Fibroblast of skin of left quadriceps (primary cell): ENCODE measurements around the gene STARD13.

Experiments
- DNase-seq, 2 experiments: peaks; one replicate each; pipeline ENCODE4 v3.0.0-alpha.2; 2013; ENCODE audit warnings: low read depth in 2 of 2

STARD13 gene

DNA sequence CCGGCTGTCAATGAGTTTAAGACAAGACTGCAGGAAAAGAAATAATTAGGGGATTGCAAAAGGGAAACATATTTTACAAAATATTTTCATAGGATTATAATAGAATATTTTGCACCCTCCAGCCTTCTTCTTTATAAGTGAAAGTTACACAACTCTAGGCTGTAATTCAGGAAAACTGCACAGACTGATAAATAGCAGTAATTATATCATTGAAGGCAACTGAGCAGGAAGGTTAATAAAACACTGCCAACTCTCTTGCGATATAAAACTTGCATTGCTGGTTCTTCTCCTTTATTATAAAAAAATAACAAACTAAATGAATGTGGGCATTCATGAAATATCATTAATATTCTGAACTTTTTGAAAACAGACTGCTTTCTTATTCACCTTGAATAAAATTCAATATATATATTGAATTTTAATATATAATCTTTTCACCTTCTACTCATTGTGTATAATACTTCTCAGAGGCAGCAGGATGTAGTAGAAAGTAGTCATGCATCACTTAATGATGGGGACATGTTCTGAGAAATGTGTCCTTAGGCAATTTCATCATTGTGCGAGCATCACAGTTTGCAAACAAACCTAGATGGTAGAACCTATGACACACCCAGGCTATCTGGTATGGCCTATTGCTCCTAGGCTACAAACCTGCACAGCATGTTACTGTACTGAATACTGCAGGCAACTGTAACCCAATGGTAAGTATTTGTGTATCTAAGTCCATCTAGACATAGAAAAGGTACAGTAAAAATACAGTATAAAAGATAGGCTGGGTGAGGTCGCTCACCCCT is 24.9 kb upstream of the STARD13 start:
- DNase-seq = no peak

DNA sequence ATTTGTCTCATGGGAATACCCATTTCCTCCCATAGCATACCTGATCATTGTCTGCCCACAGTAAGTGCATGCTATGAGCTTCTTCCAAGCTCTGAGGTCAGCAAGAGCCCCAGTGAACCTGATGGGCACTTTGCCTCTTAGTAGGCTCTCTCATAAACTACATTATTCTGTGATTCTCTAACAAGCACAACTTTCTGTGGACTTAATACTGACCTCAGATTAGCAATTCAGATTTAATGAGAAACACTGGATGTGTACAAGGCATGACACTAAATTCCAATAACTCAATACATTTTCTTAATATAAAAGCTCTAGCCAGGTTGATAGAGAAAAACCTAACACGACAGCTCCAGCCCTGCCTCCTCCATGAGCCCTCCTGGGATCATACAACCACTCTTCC is 23.3 kb upstream of the STARD13 start:
- no peak for DNase-seq

GRCh38 chr13:33307843-33308242 is 22.3 kb upstream of the STARD13 start:
- no peak for DNase-seq

- no peak for DNase-seq
These were observed 18.5 kb upstream of the STARD13 start for GRCh38 chr13:33303855-33304597.

- no peak for DNase-seq
These were observed 14.1 kb upstream of the STARD13 start for GRCh38 chr13:33299626-33300025.

DNA sequence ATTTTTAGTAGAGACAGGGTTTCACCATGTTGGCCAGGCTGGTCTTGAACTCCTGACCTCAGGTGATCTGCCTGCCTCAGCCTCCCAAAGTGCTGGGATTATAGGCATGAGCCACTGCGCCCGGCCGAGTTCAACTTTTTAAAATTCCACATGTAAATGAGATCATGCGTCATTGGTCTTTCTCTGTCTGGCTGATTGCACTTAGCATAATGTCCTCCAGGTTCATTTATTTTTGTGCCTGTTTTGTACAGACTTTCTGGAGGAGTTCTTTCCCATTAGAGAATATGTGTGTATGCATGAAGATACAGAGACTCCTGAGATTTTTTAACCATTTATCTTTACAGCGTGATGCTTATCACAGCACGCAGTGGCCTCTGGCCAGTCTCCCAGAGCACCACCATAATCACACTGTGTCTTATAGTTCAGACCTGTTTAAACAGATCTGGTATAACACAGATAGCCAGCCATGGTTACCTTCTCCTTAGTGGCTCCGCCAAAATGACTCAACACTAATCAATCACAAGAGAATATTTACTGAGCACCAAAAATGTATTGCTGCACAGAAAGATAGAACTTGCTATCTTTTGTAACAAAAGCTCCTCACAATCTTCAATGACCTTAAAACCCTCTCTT is 11.4 kb upstream of the STARD13 start:
- DNase-seq = no peak

DNA sequence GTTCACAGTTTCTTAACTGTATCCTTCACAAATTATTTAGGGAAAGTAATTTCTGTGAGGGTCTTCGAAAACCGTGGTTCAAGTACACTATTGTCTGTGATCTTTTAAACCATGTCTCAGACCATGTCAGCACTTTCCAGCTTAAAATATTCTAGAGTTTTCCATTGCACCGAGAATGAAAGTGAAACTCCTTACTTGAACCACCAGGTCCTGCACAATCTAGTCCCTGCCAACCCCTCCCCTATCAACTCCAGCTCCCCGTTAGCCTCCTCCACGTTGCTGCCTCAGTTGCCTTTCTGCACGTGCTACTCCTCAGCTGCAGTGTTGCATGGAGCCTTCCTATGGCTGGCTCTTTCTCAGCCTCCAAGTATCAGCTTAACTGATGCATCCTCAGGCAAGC is 7.2 kb upstream of the STARD13 start:
- DNase-seq = no peak

DNA sequence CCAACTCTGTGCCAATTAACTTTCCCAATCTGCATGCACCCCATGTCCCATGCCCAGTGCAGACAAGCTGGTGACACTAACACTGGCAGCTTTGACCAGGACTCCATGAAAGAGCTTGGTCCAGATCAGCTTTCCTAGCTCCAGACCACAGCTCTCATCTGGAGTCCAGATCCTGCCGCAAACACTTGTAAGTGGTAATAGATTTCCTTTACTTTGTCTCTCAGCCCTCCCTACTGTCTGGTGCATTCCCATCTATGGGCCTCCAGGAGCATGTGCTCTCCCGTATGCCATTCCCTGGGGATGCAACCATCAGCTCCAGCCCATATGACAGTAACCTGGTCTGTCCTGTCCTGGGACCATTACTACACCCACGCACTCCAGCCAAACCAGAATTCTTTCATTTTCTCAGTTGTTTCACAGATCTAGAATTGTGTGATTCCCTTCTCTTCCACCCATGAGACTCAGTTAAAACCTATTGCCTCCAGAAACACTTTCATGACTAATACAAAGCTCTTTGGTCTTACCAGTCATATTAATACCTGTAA is 4.9 kb upstream of the STARD13 start:
- no peak for DNase-seq

- no peak for DNase-seq
These were observed 4.4 kb upstream of the STARD13 start for GRCh38 chr13:33289966-33290365.

DNA sequence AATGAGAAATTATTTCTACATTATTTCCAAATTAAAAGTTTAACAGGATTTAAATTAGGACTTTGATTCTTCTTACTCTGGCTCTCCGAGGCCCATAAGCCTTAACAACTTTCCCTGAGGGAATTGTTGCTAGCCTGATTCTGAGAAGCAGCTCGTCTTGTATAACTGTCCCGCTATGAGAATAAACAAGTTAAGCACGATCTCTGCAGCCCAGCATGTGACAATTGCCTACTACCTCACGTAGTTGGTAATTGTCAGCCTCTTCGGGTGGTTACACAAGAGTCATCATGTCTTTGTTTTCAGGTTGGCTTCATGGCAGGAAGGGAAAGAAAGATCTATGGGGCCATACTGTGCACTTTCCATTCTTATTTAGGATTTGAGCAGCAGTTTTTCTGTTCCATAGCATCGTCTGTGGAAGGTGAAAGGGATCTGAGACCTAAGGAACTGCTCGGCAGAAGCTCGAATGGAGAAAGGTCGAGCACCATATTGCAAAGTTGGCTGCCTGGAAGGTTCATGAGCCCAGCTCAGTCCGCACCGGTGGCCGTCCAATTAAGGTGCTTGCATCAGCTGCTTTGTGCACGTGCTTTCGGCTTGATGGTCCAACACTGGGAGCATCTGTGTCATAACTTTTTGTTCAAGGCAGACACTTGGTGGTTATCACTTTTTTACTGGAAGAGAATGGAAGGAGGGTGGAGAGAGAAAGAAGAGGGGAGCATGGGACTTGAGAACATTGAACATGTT is 1.8 kb upstream of the STARD13 start:
- DNase-seq = no peak

DNA sequence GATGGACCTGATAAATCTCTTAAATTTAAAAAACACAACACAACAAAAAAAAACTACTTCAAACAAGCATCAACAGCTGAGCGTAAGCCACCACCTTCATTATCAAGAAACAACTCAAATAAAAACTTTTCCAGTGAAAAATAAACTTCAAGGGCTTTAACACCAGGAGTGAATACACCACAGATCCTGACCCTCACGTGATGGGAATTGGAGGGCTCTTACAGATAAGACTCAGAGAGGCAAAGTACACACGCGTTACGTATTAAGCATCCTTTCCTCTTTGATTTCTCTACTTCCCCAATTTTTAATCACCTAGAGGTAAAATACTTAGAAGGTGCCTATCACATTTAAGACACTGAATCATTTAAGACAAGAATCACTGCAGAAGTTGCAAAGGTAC is 573 bp upstream of the STARD13 start:
- DNase-seq = no peak

- DNase-seq = no peak
These were observed 639 bp downstream of the STARD13 start for GRCh38 chr13:33284916-33285315.

DNA sequence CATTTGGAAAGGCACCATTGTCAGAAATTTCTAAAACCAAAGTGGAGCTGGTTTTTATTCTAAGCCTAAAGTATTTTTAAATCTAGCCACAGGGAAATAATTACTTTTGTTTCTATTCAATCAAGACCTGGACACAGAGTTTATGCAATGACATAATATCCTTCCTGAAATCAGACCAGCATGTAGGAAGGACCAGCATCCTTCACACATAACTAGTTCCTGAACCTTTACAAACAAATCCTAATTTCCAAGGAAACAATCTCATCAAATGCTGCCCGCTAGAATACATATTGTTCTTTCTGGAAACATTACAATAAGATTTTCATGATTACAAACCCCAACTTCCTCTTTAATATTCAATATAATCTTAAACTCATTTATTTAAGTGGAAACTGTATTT is 1.5 kb downstream of the STARD13 start:
- DNase-seq = no peak

- no peak for DNase-seq
These were observed 2.2 kb downstream of the STARD13 start for GRCh38 chr13:33283195-33283911.

DNA sequence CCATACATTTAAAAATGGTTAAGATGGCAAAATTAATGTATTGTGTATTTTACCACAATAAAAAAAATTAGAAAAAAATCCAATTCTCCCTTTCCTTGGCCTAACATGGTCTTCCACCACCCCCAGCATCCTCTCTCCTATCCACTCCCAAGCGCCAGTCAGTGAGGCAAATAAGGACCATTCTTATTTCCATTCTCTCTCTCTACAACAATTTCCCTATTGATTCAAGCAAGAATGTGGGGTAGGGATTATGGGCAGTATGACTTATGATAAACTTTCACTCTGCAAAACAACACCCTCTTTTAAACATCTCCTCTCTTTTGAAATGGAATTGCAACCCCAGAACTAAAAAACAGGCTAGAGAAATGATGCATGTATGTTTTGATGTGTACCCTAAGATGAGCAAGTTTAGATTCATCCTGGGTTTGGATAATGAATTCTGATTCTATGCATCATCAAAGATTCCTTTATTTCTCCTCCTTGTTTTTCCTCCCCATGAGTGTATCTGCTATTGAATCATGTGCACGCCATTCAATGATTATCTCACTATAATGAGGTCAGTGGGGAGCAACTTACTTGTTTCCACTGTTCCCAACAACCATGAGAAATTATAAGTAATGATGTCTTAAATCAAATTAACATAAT is 3.5 kb downstream of the STARD13 start:
- peak; percentile 46 to 58 for DNase-seq

DNA sequence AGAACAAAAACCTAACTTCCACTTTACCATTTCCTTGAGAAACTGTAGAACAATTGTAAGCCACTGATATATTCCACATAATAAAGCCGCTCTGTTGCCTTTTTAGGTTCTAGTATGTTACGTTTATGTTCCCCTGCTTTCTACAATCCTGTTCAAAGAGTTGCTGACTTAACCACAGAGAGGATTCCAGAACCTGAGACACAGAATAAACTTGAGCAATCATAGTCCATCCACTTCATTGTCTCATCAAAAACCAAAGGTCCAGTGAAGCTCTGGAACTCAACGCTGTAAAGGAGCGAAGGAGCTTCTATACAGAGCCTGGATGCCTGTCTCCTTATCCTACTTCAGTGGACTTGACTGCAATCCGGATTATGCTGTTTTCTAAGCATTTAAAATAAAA is 4.6 kb downstream of the STARD13 start:
- no peak for DNase-seq

DNA sequence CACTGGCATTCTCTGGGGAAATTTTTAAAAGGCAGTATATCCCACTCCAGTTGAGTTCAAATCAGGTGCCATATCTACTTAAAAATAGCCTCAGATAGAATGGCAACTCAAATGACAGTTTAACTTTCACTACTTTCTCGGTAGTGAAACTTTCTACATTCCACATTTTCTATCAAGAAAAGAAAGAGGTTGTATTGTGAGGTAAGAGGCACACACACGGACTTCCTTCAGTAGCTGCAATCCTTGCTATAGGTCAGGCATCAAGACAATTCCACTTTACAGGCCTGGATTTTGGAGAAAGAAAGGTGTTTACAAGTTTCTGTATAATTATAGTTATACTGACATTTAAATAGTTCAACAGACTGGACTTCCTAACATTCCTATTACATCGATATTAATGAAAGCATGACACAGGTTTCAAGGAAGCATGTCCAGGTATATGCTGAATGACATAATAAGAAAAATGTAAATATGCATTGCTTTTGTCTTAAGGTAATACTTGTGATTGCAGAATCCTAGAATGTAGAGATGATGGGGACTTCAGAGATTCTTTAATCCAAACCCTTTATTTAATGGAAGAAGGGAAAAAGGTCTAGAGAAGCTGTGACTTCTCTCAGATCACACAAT is 5.2 kb downstream of the STARD13 start:
- DNase-seq = no peak

GRCh38 chr13:33279414-33280278 is 5.9 kb downstream of the STARD13 start:
- DNase-seq = peak; percentile 28 to 39

- DNase-seq = no peak
These were observed 6.6 kb downstream of the STARD13 start for GRCh38 chr13:33278913-33279312.
